Ishikawa (cell line): Measurements from ENCODE around the gene VANGL2.

ENCODE experiments used
- CEBPB ChIP-seq: IDR thresholded peaks from 2 replicates; pipeline ENCODE4 v1.6.1; 2012
- EGR1 ChIP-seq: IDR thresholded peaks from 2 replicates; pipeline ENCODE4 v1.6.1; 2012
- EP300 ChIP-seq: IDR thresholded peaks from 2 replicates; pipeline ENCODE4 v1.6.1; 2012; ENCODE audit warnings: borderline replicate concordance
- FOXM1 ChIP-seq: IDR thresholded peaks from 2 replicates; pipeline ENCODE4 v1.6.1; 2012; ENCODE audit warnings: low read depth, borderline replicate concordance
- MAX ChIP-seq: IDR thresholded peaks from 2 replicates; pipeline ENCODE4 v1.6.1; 2012
- RAD21 ChIP-seq: IDR thresholded peaks from 2 replicates; pipeline ENCODE4 v1.6.1; 2012; ENCODE audit warnings: low read depth
- REST ChIP-seq: IDR thresholded peaks from 2 replicates; pipeline ENCODE4 v1.6.1; 2012; ENCODE audit warnings: low read depth, mild to moderate bottlenecking
- TAF1 ChIP-seq: IDR thresholded peaks from 2 replicates; pipeline ENCODE4 v1.6.1; 2012; ENCODE audit warnings: low read depth, mild to moderate bottlenecking
- TCF12 ChIP-seq: IDR thresholded peaks from 2 replicates; pipeline ENCODE4 v1.6.1; 2012; ENCODE audit warnings: low read depth
- TEAD4 ChIP-seq: IDR thresholded peaks from 2 replicates; pipeline ENCODE4 v1.6.1; 2012
- YY1 ChIP-seq: IDR thresholded peaks from 2 replicates; pipeline ENCODE4 v1.6.1; 2012; ENCODE audit warnings: low read depth
- ZBTB7A ChIP-seq: IDR thresholded peaks from 2 replicates; pipeline ENCODE4 v1.6.1; 2012; ENCODE audit warnings: low read depth

- TF ChIP-seq CEBPB = no peak
- TF ChIP-seq YY1 = no peak
- TF ChIP-seq EGR1 = no peak
- TF ChIP-seq FOXM1 = no peak
- TF ChIP-seq EP300 = no peak
- no peak for TF ChIP-seq TAF1
- TF ChIP-seq MAX = no peak
- no peak for TF ChIP-seq RAD21
- no peak for TF ChIP-seq REST
- TF ChIP-seq ZBTB7A = no peak
- no peak for TF ChIP-seq TEAD4
- TF ChIP-seq TCF12 = no peak
Measured at GRCh38 chr1:160414881-160415280, 14.5 kb downstream of the VANGL2 start.
